Measurements from ENCODE around the gene C20orf96.
"Not testable (repeated sequence)": the region's sequence is repeated elsewhere in the genome, so short reads cannot be mapped to it uniquely, and the experiment has no call there.

Gene C20orf96, protein sequence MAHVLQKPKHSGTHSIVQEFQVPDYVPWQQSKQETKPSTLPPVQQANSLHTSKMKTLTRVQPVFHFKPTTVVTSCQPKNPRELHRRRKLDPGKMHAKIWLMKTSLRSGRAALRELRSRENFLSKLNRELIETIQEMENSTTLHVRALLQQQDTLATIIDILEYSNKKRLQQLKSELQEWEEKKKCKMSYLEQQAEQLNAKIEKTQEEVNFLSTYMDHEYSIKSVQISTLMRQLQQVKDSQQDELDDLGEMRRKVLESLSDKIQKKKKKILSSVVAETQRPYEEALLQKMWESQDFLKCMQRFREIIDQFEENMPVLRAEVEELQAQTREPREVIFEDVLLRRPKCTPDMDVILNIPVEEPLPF

DNA sequence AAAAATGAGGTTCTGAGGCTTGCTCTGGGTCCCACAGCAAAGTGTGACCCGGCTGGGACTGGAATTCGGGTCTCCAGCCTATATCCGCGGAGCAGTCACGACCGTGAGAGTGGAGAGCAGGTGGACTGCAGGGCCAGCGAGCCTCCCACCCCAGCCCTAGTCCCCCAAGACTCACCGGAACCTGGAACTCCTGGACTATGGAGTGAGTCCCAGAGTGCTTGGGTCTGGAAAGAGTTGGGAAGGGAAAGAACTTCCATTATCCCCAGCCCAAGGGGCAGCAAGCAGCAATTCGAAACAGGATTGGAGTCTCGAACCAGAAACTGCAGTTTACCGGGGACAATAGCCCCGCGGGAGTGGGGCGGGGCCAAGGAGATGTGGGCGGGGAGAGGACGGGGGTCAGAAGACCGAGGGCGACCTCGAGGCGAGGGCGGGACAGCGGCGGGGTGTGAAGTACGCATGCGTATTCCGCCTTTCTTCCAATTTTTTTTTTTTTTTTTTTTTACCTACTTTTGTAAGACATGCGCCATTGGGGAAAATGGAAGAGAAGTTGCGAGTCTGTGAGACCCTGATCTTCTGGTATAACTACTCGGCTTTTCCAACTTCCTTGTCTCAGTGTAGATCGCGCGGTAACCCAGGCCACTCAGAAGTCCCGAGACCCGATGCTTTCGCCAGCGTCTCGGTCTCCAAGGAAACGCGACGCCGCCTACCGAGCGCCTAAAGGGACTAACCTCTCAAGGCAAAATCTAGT is at the start of gene C20orf96:
Gene C20orf96 (minus strand): TSS at position 667 of the 748 bp plus-strand sequence. CDS start 140 bp downstream, at position 527.
- peak; percentile 95 to 97 (median 96) for DNase-seq

DNA sequence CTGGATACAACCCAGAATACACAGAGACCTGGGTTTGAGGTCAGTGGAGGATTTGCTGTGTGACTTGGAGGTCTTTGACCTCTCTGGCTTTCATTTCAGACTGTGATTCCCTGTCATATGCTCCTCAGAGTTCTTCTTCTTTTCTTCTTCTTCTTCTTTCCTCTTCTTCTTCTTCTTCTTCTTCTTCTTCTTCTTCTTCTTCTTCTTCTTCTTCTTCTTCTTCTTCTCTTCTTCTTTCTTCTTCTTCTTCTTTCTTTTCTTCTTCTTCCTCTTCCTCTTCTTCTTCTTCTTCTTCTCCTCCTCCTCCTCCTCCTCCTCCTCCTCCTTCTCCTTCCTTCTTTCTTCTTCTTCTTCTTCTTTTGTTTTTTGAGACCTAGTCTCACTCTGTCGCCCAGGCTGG is 45.5 kb upstream of the C20orf96 start:
- not testable (repeated sequence) for DNase-seq

DNA sequence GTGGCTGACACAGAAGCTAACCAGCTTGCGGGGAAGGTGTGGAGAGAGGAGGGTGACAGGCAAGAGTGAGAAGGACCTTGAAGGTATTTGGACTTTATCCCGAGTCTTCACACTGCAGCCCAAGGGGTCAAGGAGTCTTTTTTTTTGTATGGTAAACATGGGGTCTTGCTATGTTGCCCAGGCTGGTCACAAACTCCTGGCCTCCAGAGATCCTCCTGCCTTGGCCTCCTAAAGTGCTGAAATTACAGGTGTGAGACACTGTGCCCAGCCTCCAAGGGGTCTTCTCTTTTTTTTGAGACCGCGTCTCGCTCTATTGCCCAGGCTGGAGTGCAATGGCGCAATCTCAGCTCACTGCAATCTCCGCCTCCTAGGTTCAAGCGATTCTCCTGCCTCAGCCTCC is 44.0 kb upstream of the C20orf96 start:
- no peak for DNase-seq

DNA sequence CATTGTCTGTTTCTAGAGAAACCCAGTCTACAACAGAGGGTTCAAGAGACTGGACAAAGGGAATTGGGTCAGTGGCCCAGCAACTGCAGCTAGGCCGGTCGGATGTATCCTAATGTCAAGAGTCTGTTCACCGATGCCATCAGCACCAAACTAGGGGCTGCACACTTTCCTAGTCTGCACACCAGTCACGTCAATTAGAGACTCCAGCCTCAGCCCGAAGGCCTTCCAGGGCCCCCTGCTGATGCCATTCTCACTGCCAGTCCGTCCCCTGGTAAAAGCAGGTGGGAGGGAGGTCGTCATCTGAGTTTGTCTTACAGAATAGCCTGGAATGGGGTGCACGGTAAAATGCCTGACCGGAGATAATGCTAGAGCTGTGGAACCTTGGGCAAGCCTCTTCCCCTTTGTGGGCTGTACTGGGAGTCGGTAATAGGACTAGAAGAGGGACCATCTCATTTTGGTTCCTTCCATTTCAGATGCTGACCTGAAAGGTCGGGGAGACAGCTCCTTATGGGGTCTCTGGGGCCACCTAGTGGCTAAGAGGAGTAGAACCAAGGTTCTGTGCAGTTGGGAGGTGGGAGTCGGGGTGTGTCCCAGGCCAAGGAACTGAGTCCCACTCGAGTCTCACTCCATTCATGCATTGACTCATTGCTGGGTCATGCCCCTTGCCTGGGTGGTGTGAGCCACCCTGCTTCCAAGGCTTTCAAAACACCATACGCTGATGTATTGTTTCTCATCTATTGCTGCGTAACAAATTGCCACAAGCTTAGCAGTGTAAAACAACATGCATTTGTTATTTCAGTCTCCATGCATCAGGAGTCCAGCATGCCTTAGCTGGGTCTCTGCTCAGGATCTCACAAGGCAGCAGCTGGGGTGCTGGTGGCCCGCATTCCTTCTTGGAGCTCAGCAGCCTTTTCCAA is 39.9 kb upstream of the C20orf96 start:
- DNase-seq, result peak; percentile 87 to 91 (median 87)

DNA sequence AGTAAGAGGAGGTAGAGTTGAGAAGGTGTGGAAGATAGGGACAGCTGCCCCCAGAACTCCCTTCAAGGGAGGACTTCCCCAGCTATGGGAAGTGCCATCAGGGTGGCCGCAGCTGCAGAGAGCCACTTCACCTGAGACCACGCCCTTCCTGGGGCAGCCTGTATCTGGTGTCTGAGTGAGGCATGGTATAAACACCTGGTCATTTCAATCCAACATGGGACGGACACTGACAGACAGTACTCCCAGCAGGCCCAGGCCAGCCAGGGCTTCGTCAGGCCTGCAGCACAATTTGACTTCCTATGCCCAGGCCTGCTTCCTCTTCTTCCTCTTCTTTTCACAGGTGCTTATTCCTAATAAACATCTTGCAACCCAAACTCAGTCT is 39.3 kb upstream of the C20orf96 start:
- no peak for DNase-seq

DNA sequence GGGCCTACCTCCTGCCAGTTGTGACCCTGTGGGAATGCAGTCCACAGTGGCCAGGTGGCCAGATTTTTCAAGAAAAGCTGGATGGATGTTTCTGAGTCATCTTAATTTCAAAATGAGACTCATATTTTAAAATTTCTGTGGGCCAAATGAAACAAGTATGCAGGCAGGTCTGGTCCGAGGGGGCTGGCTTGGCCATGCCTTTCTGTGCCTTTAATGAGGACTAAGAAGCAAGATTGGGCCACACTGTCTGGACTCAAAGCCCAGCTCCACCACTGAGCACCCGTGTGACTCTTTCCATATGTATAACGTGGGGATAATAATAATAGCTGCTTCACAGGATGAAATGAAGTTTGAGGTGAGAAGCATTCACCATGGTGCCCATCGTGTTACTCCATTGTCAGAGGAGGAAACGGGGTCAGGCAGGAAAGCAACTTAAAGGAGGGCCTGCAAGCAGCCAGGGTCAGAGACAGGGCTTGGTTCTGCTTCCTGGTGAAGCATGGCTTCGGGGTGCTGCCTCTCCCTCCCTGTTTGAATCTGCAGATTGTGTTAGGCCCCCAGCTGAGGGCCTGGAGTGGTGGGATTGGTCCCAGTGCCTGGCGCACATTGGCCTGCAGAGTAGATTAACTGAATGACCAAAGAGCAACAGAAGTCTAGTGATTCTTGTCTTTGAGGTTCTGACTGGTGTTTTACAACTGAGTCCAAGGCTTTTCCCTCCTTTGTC is 38.6 kb upstream of the C20orf96 start:
- DNase-seq, result no peak

DNA sequence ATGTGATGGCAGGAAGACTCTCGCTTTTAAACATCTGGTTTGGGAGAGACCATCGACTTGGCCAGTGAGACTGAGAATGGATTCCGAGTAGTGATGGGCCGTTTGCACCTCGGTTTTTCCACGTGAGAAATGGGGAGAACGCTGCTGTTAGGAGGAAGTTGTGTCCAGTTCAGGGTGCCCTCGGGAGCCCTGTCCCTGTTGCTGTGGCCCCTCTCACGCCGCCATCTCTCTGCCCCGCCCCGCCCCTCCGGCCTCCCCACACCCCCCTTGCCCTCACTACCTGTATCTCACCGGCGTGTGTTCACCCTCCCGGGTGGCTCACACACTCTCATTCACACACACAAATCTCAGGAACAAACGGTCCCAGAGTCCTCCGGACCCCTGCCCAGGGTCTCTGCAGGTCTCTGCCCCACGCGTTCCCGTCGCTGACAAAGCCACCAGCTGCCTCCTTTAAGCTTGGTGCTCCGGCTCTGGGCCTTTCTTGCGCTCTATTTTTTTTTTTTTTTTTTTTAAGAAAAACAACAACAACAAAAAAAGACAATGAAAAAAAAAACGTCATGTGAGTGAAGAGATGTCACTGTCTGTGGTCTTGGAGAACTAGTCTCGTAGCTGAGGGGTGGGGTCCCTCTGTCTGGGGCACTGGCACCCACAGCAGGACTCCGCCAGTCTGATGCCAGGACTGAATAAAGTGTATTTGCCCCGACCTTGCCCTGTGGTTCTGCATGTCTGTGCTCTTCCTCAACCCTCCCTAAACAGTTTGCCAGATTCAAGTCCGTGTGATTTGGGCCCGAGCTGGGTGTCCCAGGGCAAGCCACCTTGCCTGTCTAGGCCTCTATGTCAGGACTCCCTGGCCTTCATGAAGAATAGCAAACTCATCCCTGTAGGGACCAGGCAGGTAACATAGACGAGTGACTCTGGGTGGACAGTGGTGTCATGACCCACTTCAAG is 37.8 kb upstream of the C20orf96 start:
- no peak for DNase-seq

DNA sequence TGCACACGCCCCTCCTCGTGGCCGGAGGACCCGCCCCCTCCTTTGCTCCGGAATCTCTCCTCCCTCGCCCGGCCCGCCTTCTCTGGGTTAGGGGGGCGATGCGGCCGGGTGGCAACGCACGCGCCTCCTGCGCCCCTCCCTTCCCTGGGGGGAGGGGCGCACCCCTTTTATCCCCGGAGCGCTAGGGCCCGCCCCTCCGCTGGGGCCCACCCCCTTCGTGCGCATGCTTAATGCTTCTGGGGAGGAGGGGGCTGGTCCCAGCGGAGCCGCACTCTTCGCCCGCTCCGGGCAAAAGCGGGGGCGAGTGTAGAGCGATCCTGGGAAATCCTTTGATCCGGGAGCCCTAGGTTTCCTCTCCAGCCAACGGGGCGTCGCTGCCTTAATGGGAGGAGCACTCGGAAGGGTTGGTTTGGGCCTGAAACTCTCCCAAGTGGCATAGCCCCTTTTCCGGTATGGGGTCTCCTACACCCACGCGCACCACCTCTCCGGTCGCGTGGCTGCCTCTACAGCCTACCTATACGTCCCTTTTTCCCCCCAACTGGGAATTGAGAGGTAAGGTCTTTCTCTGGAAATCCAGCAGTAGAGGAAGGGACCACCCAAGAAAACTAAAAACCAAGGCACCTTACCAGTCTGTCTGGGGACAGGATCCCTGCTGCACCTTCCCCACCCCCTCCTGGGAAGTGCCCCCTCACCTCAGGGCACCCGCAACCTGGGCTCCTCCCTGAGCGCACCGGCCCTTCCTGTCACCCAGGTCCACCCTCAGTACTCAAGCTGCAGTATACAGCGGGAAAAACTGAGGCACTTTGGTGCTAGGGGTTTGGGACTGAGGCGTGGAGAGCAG is 36.9 kb upstream of the C20orf96 start:
- peak; percentile 52 to 81 (median 58) for DNase-seq

DNA sequence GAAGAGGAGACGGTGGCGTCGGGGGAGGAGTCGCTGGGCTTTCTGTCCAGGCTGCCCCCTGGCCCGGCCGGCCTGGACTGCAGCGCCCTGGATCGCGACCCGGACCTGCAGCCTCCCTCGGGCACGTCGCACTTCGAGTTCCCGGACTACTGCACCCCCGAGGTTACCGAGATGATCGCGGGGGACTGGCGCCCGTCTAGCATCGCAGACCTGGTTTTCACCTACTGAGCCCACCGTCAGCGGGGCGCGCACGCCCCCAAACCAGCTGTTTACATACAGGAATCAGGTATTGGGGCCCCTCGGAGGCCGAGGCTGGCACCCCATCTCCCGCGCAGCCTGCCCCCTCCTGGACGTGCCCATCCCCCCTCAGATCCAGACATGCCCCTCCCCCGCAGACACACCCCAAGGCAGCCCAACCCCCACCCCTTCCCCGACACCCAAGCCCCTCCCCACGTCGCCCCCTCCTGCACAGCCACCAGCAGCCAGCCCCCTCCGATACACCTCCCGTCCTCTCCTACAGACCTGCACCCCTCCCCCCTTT is 36.2 kb upstream of the C20orf96 start:
- no peak for DNase-seq

DNA sequence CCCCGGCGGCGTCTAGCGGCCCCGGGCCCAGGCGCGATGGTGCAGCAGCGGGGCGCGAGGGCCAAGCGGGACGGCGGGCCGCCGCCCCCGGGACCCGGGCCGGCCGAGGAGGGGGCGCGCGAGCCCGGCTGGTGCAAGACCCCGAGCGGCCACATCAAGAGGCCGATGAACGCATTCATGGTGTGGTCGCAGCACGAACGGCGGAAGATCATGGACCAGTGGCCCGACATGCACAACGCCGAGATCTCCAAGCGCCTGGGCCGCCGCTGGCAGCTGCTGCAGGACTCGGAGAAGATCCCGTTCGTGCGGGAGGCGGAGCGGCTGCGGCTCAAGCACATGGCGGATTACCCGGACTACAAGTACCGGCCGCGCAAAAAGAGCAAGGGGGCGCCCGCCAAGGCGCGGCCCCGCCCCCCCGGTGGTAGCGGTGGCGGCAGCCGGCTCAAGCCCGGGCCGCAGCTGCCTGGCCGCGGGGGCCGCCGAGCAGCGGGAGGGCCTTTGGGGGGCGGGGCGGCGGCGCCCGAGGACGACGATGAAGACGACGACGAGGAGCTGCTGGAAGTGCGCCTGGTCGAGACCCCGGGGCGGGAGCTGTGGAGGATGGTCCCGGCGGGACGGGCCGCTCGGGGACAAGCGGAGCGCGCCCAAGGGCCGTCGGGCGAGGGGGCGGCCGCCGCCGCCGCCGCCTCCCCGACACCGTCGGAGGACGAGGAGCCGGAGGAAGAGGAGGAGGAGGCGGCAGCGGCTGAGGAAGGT is 35.5 kb upstream of the C20orf96 start:
- DNase-seq, result peak; percentile 25 to 59 (median 47)

DNA sequence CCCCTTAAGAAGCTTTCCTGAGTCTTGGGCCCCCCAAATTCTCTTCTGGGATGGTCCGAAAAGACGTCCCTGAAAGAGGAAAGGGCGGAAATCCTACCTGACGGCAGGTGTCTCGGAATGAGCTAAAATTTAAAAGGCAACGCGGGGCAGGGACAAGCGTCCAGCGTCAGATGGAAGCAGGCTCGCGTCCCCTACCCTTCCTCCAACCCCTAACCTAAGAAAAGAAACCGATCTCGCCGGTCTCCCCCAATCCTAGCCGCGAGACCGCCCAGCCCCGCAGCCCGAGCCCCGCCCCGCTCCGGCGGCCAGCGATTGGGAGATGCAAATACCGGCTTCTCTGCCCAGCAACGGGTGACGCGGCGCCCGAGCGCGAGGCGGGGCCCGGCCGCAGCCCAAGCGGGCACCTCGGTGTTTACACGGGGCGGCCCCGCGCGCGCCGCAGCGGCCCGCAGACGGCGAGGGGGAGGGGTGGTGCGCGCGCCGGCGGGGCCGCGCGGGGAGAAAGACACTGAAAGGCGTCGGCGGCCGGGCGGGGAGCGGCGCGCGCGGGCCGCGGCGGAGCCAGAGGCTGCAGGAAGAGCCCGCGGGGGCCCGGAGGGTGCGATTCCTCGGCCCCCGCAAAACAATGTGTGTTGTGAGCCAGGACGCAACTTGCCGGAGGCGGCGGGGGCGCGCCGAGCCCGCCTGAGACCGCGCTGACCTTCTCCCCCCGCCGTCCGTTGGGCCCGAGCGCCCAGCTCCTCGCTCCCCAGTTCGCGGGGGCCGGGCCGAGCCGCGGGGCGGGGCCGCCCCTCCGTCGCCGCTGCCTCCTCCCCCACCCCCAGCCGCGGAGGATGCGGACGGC is 34.7 kb upstream of the C20orf96 start, which contains the start of gene SOX12:
Gene SOX12 (plus strand): TSS at position 508 of the 844 bp plus-strand sequence. CDS start 373 bp downstream, outside the sequence.
- peak; percentile 94 to 98 (median 97) for DNase-seq

DNA sequence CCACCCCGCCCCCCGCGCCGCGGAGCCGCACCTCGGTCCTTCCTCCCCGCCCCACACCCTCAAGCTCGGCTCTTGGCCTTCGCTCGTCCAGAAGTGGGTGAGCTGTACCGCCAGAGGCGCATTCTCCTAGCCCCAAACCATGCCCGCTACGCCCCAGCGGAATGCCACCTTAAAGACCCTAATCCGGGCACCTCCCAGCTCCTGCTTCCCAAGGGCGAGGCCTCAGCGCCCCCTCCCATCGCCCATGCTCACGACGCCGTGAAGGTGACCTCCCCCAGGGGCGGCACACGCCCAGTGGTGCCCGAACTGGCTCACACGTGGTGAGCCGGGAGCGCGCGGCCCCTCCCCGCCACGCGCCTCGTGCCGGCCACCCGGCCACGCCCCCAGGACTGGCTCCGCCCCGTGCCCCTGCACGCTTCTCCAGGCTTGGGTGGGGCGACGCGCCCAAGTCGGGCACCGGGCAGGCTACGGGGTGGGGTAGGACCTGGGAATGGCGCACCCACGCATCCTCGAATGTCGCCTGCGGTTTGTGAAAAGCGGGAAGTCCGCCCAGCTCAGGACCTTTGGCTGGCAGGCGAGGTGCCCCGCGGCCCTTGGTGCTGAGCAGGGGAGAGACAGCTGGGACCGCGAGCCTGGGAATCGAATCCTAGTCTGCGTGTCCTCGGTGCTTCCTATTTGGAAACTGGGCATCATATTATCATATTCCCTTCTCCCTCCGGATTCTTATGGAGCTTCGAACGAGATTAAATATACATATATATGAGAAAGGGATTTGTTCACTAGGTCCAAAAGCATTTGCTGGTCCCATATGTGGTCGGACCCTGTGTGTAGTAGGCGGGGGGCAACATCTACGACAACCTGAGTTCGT is 33.9 kb upstream of the C20orf96 start:
- peak; percentile 86 to 95 (median 91) for DNase-seq

DNA sequence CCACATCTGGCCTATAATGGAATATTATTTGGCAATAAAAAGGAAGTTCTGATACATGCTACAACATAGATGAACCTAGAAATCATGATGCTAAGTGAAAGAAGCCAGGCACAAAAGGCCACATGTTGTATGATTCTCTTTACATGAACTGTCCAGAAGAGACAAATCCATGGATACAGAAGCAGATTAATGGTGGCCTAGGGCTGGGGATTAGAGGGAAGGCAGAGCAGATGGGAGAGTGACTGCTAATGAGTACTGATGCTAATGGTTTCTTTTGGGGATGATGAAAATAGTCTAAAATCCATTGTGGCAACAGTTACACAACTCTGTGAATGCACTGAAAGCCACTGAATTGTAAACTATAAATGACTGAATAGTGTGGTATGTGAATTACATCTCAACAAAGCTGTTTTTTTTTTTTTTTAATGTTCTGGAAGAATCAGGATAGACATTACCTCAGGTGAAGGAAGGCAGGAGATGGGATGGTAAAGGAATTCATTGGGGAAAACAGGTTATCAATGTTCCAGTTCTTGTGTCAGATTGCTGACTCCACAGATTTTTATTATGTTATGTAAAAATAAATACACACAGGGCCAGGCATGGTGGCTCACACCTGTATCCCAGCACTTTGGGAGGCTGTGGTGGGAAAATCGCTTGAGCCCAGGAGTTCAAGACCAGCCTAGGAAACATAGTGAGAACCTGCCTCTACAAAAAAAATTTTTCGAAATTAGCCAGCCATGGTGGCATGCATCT is 25.9 kb upstream of the C20orf96 start:
- DNase-seq, result no peak

DNA sequence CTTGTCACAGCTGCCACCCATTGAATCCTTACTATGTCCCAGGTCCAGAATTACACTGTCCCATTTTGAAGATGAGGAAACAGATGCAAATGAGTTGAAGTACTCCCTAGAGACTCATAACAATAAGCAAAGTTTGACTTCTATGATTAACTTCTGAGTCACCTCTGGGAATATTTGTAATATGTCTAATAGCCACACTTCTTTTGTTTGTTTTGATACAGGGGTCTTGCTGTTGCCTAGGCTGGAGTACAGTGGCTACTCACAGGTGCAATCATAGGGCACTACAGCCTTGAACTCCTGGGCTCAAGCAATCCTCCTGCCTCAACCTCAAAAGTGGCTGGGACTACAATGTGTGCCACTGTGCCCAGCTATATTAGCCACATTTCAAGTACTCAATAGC is 23.4 kb upstream of the C20orf96 start:
- peak in 2 of 3 donors; percentile 44 to 71 for DNase-seq

DNA sequence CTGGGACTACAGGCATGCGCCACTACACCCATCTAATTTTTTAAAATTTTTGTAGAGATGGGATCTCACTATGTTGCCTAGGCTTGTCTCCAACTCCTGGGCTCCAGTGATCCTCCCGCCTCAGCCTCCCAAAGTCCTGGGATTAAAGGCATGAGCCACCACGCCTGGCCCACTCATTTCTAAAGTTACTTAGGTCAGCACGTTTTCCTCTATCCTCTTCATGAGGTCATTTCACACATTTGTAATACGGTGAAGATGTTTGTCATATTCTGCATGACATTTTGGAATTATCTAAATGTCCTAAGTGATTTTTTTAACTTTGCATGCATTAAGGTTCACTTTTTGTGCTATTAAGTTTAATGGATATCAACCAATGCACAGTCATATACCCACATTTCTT is 22.9 kb upstream of the C20orf96 start:
- DNase-seq, result peak in 1 of 3 donors; percentile 37

DNA sequence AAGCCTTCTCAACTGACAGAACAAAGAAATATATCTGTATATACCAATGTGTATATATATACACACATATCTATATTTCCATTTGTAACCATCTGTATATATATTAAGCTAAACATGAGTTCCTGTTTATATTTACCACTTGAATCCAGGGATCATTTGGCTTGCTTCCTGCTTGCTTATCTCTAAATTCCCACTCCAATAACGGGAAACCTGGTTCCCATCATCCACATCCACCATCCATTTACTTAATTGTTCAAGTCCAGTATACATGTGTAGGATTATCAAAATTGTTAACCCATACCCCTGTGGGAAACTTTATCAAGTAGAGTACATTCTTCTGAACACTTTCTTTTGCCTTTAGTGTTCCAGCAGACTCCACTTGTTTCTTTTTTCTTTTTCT is 22.3 kb upstream of the C20orf96 start:
- DNase-seq, result no peak

Measured in suppressor macrophage treated with lipopolysaccharide for 1 hour (primary cell).